CD4-positive, alpha-beta T cell treated with Interleukin-2 at 100 ng/mL for 4 hours (primary cell): ENCODE data around the gene STAT4.

Experiments
- DNase-seq: peaks from one replicate; pipeline ENCODE4 v3.0.0-alpha.2; 2020; ENCODE audit warnings: low spot score

STAT4 gene

DNA sequence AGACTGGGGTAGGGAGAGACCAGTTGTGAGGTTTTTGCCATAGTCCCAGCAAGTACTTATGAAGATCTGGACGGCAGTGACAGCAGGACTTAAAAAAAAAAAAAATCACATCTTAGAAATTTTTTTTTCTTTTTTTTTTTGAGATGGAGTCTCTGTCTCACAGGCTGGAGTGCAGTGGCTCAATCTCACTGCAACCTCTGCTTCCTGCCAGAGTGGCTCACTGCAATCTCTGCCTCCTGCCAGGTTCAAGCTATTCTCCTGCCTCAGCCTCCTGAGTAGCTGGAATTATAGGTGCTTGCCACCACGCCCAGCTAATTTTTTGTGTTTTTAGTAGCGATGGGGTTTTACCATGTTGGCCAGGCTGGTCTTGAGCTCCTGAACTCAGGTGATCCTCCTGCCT, 22.4 kb upstream of the STAT4 start:
- DNase-seq, result no peak

DNA sequence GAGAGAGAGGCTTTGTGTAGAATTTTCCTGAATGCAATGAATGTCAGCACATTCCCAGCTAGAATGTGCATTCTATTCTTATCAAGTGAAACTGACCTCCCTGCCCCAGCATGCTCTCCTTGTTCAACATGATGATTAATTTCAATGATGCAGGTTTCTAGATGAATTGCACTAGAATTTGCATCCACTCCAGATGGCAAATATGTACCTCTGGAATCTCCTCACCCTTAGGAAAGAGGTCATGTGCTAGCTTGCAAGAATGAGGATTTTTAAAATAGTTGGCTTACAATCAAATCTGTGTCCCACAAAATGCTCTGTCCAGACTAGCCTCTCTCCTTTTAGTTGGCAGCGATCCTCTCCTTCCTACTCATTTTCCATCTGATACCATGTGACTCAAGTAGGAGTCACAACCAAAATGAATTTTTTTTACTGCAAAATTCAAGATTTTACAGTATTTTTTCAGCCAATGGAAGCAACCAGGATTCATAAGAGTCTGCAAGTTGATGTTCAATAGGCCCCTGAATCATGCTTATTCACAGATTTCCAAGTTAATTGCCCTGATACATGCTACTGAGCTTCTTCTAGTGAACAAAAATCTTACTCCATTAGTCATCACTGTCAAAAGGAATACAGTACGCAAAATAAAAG, 21.0 kb upstream of the STAT4 start:
- no peak for DNase-seq

DNA sequence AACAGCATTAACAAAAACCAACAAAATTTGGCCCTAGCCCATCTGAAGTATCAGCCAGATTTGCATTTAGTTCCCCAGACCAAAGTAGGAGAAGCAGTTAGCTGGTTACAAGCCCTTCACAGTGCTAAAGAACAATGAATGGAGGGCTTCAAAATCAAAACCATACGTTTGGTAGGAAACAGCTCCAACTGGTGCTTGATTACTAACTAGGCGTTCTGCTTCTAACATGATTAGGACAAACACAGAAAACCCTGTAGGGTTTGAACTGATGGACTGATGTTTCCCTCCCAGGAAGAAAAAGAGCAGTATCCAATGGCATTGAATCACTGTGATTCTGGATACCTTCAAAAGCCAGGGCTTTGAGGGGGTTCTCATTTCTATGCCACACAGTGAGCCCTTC, 20.5 kb upstream of the STAT4 start:
- no peak for DNase-seq

DNA sequence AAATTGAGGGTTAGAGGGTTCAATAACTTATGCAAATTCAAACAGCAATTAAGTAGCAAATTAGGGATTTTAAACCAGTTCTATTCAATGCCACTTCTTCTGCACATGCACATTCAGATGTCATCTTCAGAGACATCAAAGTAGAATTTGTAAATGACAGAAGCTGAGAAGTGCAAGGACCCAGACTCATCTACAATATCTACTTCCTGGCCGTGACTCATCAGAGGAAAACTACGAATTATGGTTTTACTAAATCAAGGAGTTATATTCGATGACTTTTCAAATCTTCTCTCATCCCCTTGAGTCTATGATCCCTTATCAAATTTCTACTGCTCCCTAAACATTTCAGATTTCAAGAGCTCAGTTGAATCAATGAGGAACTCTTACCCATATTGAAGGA, 20.0 kb upstream of the STAT4 start:
- peak; percentile 33 for DNase-seq

DNA sequence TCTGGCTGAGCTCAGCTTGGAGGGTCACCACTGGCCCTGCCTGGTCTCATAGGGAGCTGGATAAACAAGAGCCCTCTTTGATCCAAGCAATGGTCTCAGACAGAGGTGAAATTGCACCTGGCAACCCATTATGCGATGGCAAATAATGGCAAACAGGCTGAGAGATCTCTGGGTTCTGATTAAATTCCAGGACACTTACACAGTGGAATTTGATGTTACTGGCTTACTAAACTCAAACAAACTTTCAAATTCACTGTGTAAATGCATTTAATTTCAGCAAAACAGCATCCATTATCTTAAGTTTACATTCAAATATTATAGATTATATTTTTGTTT, 19.5 kb upstream of the STAT4 start:
- DNase-seq, result no peak

DNA sequence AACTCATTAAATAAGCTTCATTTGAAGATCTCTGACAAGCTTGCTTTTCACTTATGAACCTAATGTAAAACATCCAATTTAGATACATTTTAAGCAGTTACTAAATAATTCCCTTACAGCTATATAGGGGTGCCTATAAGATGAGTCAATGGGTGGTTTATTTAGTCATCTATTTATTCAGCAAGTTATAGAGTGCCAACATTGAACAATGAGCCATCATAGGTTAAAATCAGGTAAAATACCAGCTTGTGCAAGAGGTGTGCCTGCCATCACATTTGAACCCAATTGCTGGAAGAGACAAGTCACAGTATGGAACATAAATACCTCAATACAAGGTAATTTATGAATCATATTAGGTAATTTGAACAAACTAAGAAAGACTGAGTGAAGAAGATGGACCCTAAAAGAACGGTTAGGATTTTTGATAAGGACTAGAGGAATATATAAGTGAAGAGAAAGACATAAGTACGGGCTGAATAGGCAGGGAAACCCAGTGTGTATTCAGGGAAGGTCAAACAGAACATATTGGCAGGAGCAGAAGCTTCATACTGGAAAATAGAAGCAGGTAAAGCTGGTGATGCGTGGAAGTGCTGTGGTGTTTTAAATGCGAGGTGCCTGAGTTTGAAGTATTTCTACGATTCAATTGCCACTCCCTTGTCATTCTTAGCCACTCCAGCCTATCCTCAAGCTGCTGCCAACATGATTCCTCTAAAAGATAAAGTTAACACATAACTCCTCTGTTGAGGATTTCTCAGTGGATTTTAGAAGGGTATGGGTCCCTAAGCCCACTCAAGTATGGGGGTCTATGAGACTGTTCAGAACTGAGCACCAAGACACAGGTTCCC, 18.9 kb upstream of the STAT4 start:
- DNase-seq, result no peak

DNA sequence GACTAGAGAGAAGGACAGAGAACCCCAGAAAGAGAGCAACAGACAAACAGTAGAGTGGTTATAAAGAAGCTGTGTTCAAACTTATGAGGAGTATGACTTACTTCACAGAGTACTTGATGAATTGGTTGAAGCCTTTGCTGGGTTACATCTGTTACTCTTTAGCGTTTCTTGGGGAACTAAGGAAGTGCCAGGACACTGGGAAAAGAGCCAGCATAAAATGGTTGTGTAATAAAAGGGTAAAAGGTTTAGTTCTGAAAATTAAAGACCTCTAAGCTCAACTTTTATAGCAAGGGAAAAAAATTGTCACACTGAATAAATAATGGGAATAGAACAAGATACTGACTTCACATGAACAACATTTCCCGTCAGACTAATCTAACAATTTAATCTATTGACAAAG, 17.0 kb upstream of the STAT4 start:
- no peak for DNase-seq

DNA sequence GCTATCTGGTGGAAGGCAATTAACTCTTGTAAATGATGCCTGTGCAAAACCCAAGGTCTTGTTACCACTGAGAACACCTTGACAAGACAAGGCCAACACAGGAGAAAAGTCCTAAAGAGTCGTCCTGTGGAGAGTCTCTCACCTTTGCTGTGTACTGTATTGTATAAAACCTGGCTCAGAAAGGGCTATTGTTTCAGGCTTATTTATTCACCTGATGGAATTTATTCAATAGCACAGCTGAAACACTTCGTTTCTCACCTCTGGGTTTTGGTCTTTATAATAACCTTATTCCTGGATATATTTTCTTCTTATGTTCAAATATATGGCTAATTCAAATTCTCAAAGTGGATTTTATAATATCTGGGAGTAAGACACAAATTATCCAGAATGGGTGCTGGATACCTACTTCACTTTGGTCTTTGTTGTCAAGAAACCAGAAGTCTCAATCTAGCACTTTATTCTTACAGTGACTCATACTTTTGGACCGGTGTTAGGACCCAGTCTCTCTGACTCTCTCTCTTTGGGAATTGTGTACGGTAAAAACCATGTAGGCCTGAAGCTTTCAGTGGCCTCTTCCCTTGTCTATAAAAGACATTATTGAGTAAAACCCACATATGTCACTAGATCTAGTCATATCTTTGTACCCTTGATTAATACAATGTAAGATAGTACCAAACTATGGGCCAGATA, 16.1 kb upstream of the STAT4 start:
- DNase-seq, result no peak

DNA sequence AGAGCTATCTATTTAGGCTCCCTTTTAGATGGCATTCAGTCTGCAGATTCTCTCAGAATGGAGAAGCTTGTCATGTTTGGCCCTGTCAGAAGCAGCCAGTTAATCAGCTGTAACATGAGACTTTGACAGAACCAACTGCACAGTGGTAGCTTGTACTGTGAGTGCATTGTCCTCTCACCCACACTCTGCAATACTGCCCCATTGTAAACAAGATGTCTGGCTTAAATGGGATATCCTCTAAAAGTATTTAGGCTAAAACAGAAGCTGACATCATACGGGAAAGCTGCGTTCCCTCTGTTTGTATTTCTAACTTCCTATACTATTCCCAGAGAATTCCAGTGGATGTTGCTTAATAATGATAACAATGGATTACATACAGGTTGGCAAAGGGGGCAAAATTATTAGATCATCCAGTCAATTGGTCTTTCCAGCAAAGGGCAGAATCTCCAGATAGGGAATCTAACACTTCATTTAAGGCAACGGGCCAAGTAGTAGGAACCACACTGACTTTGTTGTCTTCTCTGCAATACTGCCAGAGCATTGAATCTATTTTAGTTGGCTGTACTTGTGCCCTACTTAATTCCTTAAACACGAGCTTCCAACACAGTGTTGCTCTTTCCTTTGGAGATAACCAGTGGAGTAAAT, 15.4 kb upstream of the STAT4 start:
- no peak for DNase-seq

DNA sequence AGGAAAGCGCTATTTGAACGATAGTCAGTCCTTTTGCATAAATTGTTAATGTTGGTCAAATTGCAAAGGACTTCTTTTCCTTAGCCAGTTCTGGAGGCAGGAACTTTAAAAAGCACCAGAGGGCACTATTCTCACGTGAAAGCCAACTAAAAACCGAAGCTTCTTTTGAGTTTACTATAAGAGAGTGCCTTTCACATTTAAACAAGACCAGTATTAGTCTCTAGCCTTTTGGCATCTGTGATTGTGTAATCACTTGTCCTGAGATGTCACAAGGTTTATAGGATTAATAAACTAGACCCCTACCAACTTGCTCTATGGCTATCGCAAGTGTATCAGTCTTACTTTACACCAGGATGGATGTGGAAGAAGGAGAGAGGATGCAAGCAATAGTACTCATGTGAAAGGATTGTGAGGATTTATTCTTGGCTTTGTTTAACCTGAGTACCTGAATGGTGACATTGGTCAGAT, 14.4 kb upstream of the STAT4 start:
- DNase-seq, result peak; percentile 59

DNA sequence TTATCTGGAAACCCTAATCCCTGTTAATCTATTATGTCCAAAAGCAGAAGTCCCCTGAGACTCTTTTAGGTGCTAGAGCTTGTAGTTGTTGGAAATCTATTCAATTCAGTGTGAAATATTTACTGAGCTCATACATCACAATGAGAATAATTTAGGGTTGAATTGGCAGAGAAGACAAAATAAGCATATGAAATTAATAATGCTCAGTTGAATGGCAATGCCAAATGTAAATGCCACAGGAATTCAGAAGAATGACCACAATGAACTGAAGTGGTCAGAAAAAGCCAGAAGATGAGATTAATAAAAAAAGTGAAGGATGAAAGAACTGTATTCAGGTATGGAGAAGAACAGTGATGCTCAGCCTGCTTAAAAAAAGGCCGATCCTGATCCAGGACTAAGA, 8.0 kb upstream of the STAT4 start:
- DNase-seq, result no peak

DNA sequence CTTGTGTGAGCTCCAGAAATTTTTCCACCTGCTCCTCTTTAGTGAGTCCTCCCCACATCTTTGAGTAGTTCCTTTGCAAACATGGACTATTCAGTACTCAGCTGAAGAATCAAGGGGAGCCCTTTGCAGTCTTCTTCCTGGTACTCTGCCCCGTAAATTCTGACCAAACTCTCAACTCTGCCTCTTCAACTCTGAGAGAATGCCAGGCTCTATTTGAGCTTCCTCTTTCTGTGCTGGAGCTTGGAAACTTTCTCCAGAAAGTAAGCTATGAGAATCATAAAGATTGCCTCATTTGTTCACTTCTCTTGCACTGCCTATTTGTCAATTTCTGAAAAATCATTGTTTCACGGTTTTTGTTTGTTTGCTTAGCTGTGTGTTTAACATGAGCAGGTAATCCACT, 7.4 kb upstream of the STAT4 start:
- DNase-seq, result no peak

DNA sequence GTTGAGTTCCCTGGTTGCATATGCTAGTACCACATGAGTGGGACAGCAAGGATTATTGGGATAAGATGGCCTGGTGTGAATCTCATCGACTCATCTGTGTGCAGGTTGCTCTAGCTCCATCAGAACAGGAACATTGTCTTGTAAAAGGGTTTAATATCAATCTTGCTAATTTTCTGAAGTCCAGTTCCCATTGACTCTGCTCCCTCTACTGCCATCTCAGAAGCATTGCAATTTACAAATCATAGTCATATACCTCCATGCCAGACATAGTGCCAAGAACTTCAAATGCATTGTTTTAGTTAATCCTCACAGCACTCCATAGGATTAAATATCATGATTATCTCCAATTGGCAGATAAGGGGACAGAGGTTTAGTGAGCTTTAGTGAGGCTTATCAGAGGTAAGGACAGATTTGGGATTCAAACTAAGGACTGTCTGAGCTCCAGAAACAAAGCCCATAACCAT, 4.8 kb upstream of the STAT4 start:
- DNase-seq, result peak; percentile 64

DNA sequence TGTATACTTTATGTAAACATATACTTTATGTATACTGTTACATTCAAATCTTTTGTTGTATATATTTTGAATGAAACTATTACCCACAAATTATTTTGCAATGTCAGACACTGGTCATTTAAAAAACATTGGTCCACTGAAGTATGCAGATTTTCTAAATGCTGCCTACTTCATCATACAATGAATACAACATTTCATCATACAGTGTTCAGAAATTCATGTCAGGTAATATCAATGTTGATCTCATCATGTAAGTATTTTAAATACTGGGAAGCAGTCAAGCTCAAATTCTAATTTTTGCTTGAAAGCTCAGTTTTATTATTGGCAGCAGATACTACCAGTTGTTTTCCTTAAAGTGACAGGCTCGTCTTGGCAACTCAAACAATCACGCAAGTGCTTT, 2.9 kb upstream of the STAT4 start:
- DNase-seq, result no peak

DNA sequence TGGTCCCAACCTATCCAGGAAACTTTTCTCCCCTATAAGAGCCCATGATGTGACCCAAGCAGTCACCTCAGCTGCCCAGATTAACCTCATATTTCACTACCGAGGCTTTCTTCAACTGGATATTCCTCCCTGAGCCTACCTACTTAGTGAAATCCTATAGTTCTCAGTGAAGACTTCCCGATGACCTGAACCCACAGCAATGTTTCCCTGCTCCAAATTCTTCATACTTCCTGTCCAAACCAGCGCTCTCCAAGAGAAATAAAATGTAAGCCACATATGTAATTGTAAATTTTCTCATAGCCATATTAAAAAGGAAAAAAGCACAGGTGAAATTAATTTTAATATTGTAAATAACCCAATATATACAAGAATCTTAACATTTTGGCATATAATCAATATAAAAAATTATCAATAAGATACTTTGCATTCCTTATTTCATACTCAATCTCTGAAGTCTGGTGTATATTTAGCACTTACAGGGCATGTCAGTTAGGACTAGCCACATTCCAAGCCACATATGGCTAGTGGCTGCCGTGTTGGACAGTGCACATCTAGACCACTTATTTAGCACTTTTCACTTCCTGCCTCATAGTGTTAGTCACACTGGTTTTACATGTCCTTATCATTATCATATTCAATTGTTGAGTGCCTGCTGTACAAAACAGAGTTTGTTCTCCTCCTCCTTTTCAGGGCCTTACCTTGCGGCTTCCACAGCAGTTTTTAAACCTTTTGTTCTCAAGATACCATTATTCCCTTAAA, 1.9 kb upstream of the STAT4 start:
- DNase-seq, result peak; percentile 56

DNA sequence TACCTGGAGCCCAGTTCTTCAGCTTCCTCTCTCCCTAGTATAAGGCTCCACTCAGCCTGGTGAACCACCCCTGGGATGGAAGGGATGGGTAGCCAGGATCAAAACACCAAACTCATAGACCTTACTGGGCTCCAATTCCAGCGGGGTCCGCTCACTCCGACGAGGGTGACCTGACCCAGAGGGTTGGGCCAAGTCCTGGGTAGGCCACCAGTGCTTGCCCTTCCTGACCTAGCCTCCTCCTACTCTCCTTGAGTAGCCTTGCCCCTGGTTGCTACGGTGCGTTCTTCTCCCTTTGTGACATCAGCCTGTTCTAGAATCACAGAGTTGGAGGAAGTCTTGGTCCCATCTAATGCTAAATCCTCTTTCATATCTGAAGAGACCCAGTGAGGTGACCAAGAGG, 537 bp upstream of the STAT4 start:
- no peak for DNase-seq

DNA sequence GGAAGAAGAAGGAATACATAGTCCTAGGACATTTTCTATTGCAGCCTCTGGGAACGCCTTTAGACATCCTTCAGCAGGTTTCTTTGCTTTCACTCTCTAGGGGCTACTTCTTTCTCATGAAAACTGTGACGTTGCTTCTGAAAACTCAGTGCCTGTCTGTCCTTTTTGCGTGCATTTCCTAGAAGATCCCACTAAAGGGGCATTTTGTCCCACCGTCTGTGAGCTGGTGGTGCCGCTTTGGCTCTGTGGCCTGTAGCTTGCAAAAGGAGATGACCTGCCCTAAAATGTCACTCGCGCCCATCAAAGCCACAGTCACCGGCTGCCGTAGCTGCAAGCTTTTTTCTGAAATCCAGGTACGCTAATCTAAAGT, 579 bp downstream of the STAT4 start:
- DNase-seq, result peak; percentile 44

DNA sequence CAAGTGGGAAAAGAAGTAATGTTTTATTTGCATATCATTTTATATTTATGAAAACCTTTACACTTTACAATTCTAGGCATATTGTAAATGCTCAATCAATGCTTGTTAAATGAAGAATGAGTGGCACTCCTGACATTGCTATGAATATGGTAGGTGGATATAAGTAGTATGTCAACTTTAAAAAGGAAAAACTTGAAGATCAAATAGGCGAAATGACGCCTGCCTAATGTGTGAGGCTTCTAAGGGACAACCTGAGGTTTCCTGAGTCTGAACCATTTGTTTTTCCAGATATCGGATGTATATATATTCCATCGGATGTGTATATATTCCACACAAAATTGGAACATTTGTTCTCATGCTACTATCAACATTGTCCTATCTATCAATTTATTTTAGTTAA, 1.4 kb downstream of the STAT4 start:
- no peak for DNase-seq

DNA sequence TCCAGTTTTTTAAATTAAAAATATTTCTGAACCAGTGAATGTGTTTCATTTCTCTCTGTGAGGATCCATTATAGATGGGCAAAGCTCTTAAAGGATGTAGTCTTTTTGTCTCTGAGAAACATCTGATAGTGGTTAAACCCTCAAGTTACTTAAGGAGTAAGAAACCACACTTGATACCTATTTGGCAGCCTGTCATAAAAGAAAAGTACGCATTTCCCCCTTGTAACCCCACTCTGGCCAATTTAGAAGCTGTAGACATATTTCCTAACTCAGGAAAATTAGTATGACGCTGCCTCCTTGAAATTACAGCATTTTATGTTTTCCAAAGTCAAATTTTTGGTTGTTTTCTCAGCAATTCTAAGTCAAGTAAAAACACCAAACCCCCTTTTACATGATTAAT, 2.0 kb downstream of the STAT4 start:
- DNase-seq, result peak; percentile 52

DNA sequence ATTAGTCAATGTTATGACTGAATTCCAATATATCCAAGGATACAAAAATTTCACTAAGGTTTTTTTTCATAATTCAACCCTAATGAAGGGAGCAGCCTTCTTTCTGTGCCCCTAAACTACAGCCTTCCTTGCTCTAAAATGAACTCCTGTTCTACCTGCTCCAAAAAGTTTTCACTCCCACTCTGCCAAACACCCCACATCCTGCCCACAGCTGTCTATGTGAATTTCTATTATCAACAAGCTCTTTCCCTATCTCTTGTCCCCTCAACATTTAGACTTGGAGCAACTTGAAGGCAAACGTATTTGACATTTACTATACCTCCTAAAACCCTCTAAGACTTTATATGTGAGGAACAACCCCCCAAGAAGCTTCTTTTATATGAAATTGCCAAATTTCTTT, 2.5 kb downstream of the STAT4 start:
- DNase-seq, result no peak

DNA sequence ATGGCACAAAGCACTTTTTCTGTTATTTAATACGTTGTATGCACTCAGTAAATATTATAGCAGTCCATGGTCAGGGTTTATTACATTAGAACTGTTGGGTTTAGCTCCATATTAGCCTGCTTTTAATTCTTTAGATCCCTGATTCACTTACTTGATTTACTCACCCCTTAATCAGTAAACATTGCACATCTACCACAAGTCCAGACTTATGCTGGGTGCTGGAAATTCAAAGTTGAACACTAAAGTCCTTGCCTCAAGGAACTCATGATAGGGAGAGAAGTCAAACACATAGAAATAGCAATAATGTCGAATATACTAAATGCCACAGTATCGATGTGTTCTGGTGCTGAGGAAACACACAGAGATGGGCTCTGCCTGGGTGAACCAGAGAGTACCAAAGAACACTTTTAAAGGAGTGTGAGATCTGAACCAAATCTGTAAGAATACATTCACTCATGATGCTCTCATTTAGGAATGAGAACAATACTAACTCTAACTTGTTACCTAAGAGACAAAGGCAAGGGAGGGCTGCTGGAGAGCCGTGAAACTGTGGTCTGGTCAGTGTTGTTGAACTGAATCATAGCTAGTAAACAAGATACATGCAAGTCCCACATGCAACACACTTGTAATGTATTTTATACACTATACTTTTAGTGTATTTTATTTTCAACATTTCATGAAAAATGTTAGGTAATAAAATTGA, 4.9 kb downstream of the STAT4 start:
- DNase-seq, result no peak
